OCI-LY3 (cell line): ENCODE data around the gene TRRAP.

Experiments
- H2AFZ ChIP-seq: fragments of 200-600, 300-600 bp; shearing (Covaris generic); 2 replicates; pipeline ENCODE4 v1.6.0; 2014; ENCODE audit warnings: antibody characterized with exemption, low read depth, low read length
- H3K27ac ChIP-seq: fragments of 200-600, 300-600 bp; sonication (generic); 2 replicates; pipeline ENCODE4 v1.5.1; 2014; ENCODE audit warnings: mild to moderate bottlenecking, low read length, moderate library complexity, mixed read lengths
- H3K27me3 ChIP-seq: fragments of 200-600, 300-600 bp; sonication (generic); 2 replicates; pipeline ENCODE4 v1.6.1; 2014; ENCODE audit warnings: low read depth, low read length, mixed read lengths
- H3K36me3 ChIP-seq: fragments of 200-600, 300-600 bp; sonication (generic); replicated peaks from 2 replicates; pipeline ENCODE3; 2014; ENCODE audit warnings: low read depth, low read length, mixed read lengths
- H3K4me1 ChIP-seq: fragments of 300-600, 200-600 bp; sonication (generic); 2 replicates; pipeline ENCODE4 v1.6.1; 2014; ENCODE audit warnings: low read length, mixed read lengths
- H3K4me2 ChIP-seq: fragments of 200-600, 300-600 bp; sonication (generic); 2 replicates; pipeline ENCODE4 v1.6.1; 2014; ENCODE audit warnings: low read length, mixed read lengths
- H3K4me3 ChIP-seq: fragments of 300-600, 200-600 bp; sonication (generic); 2 replicates; pipeline ENCODE4 v1.5.1; 2014; ENCODE audit warnings: antibody characterized with exemption, mild to moderate bottlenecking, low read length, moderate library complexity
- H3K79me2 ChIP-seq: fragments of 300-600, 200-600 bp; shearing (Covaris generic); 2 replicates; pipeline ENCODE4 v1.6.1; 2014; ENCODE audit warnings: mild to moderate bottlenecking, low read length, mixed read lengths
- H3K9ac ChIP-seq: fragments of 300-600, 200-600 bp; shearing (Covaris generic); 2 replicates; pipeline ENCODE4 v1.6.0; 2014; ENCODE audit warnings: mild to moderate bottlenecking, low read length, moderate library complexity
- H3K9me3 ChIP-seq: fragments of 200-600, 300-600 bp; shearing (Covaris generic); 2 replicates; pipeline ENCODE4 v1.6.1; 2014; ENCODE audit warnings: low read length, mixed read lengths; ENCODE audit not compliant: insufficient read depth
- H4K20me1 ChIP-seq: fragments of 200-600, 300-600 bp; sonication (generic); 2 replicates; pipeline ENCODE4 v1.6.1; 2016; ENCODE audit warnings: low read length, mixed read lengths; ENCODE audit not compliant: insufficient read depth
- CTCF ChIP-seq: fragments of 200-600, 300-600 bp; sonication (generic); IDR thresholded peaks from 2 replicates; pipeline ENCODE4 v1.5.1; 2014; ENCODE audit warnings: antibody characterized with exemption, low read length, low read depth
- EZH2phosphoT487 ChIP-seq: fragments of 200-600 bp; shearing (Covaris generic); IDR thresholded peaks from 2 replicates; pipeline ENCODE4 v1.6.1; 2018; ENCODE audit warnings: antibody characterized with exemption, mixed run types, low read depth

TRRAP gene

DNA sequence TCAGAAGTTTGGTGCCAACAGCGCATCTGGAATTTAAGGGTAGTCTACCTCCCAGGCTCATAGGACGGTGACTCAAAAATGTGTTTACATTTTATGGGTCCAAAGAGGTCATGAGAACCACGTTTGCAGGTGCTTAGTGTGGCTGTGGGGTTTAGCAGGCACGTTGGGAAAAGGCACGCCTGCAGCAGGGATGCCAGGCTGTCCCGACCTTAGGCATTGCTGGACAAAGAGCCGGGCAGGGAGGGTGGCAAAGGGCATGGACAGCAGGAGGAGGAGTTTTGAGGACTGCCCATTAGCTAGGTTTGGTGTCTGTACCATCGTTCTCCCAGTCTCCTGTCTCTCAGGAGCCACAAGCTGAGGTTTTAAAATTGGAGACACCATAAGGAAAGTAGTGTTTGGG lies 104.4 kb downstream of the TRRAP start:
- Histone ChIP-seq H3K27ac (no peak overlapping the region), H3K79me2 (no peaks in the 10 kb centered on the region), H3K4me2 (no peak overlapping the region), H3K4me3 (no peak overlapping the region), H4K20me1 (no peaks in the 10 kb centered on the region), H3K9me3 (no peaks in the 10 kb centered on the region; the same call in 1 of the 2 replicates), H3K36me3 (peaks cover 76% of the 10 kb centered on the region), H3K9ac (no peak overlapping the region), H3K4me1 (no peaks in the 10 kb centered on the region), H2AFZ (no peak overlapping the region), H3K27me3 (no peaks in the 10 kb centered on the region)
- TF ChIP-seq CTCF, result no peak
- no peak for TF ChIP-seq EZH2phosphoT487

DNA sequence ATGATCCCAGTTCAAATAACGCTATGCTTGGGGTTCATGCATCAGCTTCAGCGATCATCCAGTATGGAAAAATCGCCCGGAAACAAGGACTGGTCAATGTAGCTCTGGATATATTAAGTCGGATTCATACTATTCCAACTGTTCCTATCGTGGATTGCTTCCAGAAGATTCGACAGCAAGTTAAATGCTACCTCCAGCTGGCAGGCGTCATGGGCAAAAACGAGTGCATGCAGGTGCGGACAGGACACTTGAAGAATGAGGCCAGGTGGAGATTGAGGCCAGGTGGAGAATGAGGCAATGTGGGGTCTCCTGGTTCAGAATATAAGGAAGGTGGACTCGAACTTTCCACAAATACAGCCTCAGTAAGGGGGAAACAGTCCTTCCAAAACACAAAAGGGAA lies 105.8 kb downstream of the TRRAP start:
- no peaks in the 10 kb centered on the region for H3K4me1 ChIP-seq
- H3K36me3 ChIP-seq, result peaks cover 77% of the 10 kb centered on the region
- no peak overlapping the region for H3K9ac ChIP-seq
- no peak overlapping the region for H2AFZ ChIP-seq
- TF ChIP-seq EZH2phosphoT487 (no peak), CTCF (no peak)
- H4K20me1 ChIP-seq, result no peaks in the 10 kb centered on the region
- H3K27ac ChIP-seq, result no peak overlapping the region
- no peak overlapping the region for H3K4me2 ChIP-seq
- H3K27me3 ChIP-seq, result no peaks in the 10 kb centered on the region
- no peaks in the 10 kb centered on the region; the same call in 1 of the 2 replicates for H3K9me3 ChIP-seq
- H3K4me3 ChIP-seq, result no peak overlapping the region
- H3K79me2 ChIP-seq, result no peaks in the 10 kb centered on the region

- H4K20me1 ChIP-seq, result no peaks in the 10 kb centered on the region
- no peaks in the 10 kb centered on the region; the same call in 1 of the 2 replicates for H3K9me3 ChIP-seq
- H3K4me3 ChIP-seq, result no peak overlapping the region
- H3K4me2 ChIP-seq, result no peak overlapping the region
- TF ChIP-seq EZH2phosphoT487 (no peak), CTCF (no peak)
- no peaks in the 10 kb centered on the region for H3K79me2 ChIP-seq
- peaks cover 77% of the 10 kb centered on the region for H3K36me3 ChIP-seq
- no peak overlapping the region for H3K9ac ChIP-seq
- no peaks in the 10 kb centered on the region for H3K4me1 ChIP-seq
- no peak overlapping the region for H2AFZ ChIP-seq
- H3K27me3 ChIP-seq, result no peaks in the 10 kb centered on the region
- no peak overlapping the region for H3K27ac ChIP-seq
Observed at GRCh38 chr7:98985406-98985805, 107.1 kb downstream of the TRRAP start.

DNA sequence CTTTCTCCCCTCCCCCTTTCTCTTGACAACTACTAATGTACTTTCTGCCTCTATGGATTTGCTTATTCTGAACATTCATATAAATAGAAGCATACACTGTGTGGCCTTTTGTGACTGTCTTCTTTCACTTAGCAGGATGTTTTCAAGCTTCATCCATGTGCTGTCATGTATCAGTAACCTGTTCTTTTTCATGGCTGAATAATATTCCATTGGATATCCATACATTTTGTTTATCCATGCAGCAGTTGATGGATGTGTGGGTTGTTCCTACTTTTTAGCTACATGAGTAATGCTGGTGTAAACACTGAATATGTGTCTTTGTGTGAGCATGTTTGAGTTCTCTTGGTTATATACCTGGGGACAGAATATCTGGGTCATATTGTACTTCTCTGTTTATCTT lies 107.6 kb downstream of the TRRAP start:
- peaks cover 80% of the 10 kb centered on the region for H3K36me3 ChIP-seq
- H3K9me3 ChIP-seq, result no peaks in the 10 kb centered on the region; the same call in 1 of the 2 replicates
- no peak overlapping the region for H2AFZ ChIP-seq
- H4K20me1 ChIP-seq, result no peaks in the 10 kb centered on the region
- TF ChIP-seq EZH2phosphoT487 (no peak), CTCF (no peak)
- no peak overlapping the region for H3K4me2 ChIP-seq
- no peak overlapping the region for H3K9ac ChIP-seq
- H3K79me2 ChIP-seq, result no peaks in the 10 kb centered on the region
- H3K4me1 ChIP-seq, result no peaks in the 10 kb centered on the region
- no peak overlapping the region for H3K27ac ChIP-seq
- H3K27me3 ChIP-seq, result no peaks in the 10 kb centered on the region
- no peak overlapping the region for H3K4me3 ChIP-seq
